ENCODE measurements around the gene POU6F2.

POU6F2 gene

GRCh38 chr7:39228946-39229345 lies 251.2 kb downstream of the POU6F2 start:
- no peak overlapping the region for H2AFZ ChIP-seq (ENCODE audit: low read length)
- TF ChIP-seq CTCF (conservative IDR thresholded peaks at IDR 0.05; ENCODE audit: low read length), result no peak
- TF ChIP-seq EZH2phosphoT487 (IDR thresholded peaks at IDR 0.05; ENCODE audit: borderline replicate concordance), result no peak

GRCh38 chr7:39233851-39234529 lies 256.3 kb downstream of the POU6F2 start:
- Histone ChIP-seq H3F3A (ENCODE audit: low read depth) (no peaks in the 10 kb centered on the region), H3K4me3 (ENCODE audit: low read length, poor library complexity, severe bottlenecking) (no peak overlapping the region), H3K9ac (ENCODE audit: low read depth, low read length, poor library complexity, severe bottlenecking) (no peak overlapping the region), H3K9me3 (ENCODE audit: insufficient read depth, low read depth, low read length) (no peaks in the 10 kb centered on the region), H3K36me3 (ENCODE audit: insufficient read depth, low read length) (no peaks in the 10 kb centered on the region), H4K20me1 (ENCODE audit: insufficient read depth, low read length, poor library complexity, severe bottlenecking) (no peaks in the 10 kb centered on the region), H3K4me1 (ENCODE audit: insufficient read depth, low read length, poor library complexity, severe bottlenecking) (no peaks in the 10 kb centered on the region), H3K9me2 (replicated peaks; ENCODE audit: low read depth, low read length) (no peaks in the 10 kb centered on the region), H2AFZ (ENCODE audit: low read length) (no peak overlapping the region), H3K4me2 (ENCODE audit: low read depth, low read length, poor library complexity, severe bottlenecking) (no peak overlapping the region), H3K27me3 (ENCODE audit: insufficient read depth, low read length, poor library complexity, severe bottlenecking) (no peaks in the 10 kb centered on the region), H3K79me2 (ENCODE audit: insufficient read depth, low read length) (no peaks in the 10 kb centered on the region)
- TF ChIP-seq CTCF (conservative IDR thresholded peaks at IDR 0.05; ENCODE audit: low read length), result no peak
- TF ChIP-seq EZH2phosphoT487 (IDR thresholded peaks at IDR 0.05; ENCODE audit: borderline replicate concordance), result no peak

More at GRCh38 chr7:39228946-39229345, 251.2 kb downstream of the POU6F2 start:
- Histone ChIP-seq H3K9ac (ENCODE audit: low read depth, low read length, poor library complexity, severe bottlenecking) (no peak overlapping the region), H3K4me2 (ENCODE audit: low read depth, low read length, poor library complexity, severe bottlenecking) (no peak overlapping the region), H3K4me1 (ENCODE audit: insufficient read depth, low read length, poor library complexity, severe bottlenecking) (no peaks in the 10 kb centered on the region), H3K4me3 (ENCODE audit: low read length, poor library complexity, severe bottlenecking) (no peak overlapping the region), H3K9me2 (replicated peaks; ENCODE audit: low read depth, low read length) (no peaks in the 10 kb centered on the region), H4K20me1 (ENCODE audit: insufficient read depth, low read length, poor library complexity, severe bottlenecking) (no peaks in the 10 kb centered on the region), H3K36me3 (ENCODE audit: insufficient read depth, low read length) (no peaks in the 10 kb centered on the region), H3F3A (ENCODE audit: low read depth) (no peaks in the 10 kb centered on the region), H3K79me2 (ENCODE audit: insufficient read depth, low read length) (no peaks in the 10 kb centered on the region), H3K9me3 (ENCODE audit: insufficient read depth, low read depth, low read length) (no peaks in the 10 kb centered on the region), H3K27me3 (ENCODE audit: insufficient read depth, low read length, poor library complexity, severe bottlenecking) (no peaks in the 10 kb centered on the region)

DNA sequence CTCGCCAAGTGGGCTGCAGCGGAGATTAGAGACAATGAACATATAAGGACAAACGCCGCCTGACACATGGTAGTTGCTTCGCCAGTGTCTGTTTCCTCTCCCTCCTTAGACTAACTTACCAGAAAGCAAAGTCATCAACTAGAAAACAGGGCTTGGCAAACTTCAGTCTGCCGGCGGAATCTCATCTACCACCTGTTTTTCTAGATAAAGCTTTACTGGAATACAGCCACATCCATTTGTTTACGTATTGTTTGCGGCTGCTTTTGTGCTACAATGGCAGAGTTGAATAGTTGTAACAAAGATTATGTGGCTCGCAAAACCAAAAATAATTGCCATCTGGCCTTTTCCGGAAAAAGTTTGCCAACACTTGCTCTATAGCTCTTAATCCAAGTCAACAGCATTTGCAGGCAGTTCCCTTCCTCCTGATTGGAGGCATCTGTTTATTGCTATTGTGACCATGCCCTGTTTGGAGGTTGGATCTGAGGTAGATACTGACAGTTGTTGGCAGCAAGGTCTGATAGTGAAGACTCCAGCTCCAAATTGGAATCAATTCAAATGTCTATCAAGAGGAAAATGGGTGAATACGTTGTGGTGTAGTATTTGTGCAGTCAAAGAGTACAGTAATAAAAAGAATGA lies 260.6 kb downstream of the POU6F2 start:
- Histone ChIP-seq H2AFZ (ENCODE audit: low read length) (no peak overlapping the region), H3K36me3 (ENCODE audit: insufficient read depth, low read length) (no peaks in the 10 kb centered on the region), H3F3A (ENCODE audit: low read depth) (no peaks in the 10 kb centered on the region), H4K20me1 (ENCODE audit: insufficient read depth, low read length, poor library complexity, severe bottlenecking) (no peaks in the 10 kb centered on the region), H3K4me3 (ENCODE audit: low read length, poor library complexity, severe bottlenecking) (no peak overlapping the region), H3K9me3 (ENCODE audit: insufficient read depth, low read depth, low read length) (no peaks in the 10 kb centered on the region), H3K4me1 (ENCODE audit: insufficient read depth, low read length, poor library complexity, severe bottlenecking) (no peaks in the 10 kb centered on the region), H3K4me2 (ENCODE audit: low read depth, low read length, poor library complexity, severe bottlenecking) (no peak overlapping the region), H3K9me2 (replicated peaks; ENCODE audit: low read depth, low read length) (no peaks in the 10 kb centered on the region), H3K79me2 (ENCODE audit: insufficient read depth, low read length) (no peaks in the 10 kb centered on the region), H3K9ac (ENCODE audit: low read depth, low read length, poor library complexity, severe bottlenecking) (no peak overlapping the region), H3K27me3 (ENCODE audit: insufficient read depth, low read length, poor library complexity, severe bottlenecking) (no peaks in the 10 kb centered on the region)
- TF ChIP-seq CTCF (conservative IDR thresholded peaks at IDR 0.05; ENCODE audit: low read length) (no peak), EZH2phosphoT487 (IDR thresholded peaks at IDR 0.05; ENCODE audit: borderline replicate concordance) (no peak)

Data from Loucy (cell line).